HG02870 (cell line): ENCODE results near the gene CYTL1.
"Not testable (repeated sequence)": the region's sequence is repeated elsewhere in the genome, so short reads cannot be mapped to it uniquely, and the experiment has no call there.

ENCODE experiments used
- ATAC-seq: cut with Tn5 transposase; IDR thresholded peaks from one replicate; pipeline ENCODE4 v1.9.1; 2021; ENCODE audit warnings: mild to moderate bottlenecking, moderate library complexity; ENCODE audit not compliant: unreplicated experiment

Gene CYTL1

DNA sequence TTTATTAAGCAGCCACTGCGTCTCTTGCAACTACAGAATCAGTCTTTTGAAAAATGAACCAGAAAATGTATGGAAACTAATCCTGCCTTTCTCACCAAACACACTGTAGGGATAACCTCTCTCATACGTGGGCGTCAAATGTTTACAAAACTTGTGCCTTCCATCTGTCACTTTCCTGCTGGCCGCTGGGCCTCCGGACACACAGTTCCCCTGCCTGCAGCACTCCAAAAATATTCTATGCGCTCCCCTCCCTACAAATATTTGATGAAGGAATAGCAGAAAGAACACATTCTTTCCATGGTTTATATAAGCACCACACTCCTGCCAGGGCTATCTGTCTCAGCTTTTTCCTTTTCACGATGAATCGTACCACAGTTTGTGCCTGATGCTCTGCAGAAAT, 14.9 kb upstream of the CYTL1 start:
- ATAC-seq, result no peak

DNA sequence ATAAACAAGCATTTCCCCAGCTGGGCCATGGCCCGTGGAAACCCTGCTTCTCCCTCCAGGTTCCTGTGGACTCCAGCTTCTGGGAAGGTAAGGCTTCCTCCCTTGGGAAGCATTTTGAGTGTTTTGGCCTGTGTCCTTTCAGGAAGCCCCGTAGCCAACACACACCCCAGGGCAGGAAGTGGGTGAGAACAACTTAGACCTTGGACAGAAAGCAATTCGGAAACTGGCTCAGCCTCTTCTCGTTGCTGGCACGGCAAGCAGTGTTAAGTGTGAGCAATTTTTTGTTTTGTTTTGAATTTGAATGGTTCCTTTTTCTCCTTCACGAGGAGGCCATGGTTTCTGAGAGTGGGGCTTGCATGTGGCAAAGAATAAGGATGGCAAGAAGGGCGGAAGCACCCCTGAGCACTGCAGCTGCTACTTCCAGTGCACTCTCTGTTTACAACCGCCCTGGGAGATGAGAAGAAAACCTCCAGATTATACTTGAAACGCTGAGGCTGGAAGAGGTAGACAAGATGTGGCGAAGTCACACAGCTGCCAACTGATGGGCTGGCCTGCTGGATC, 14.1 kb upstream of the CYTL1 start:
- ATAC-seq, result peak; percentile 35

DNA sequence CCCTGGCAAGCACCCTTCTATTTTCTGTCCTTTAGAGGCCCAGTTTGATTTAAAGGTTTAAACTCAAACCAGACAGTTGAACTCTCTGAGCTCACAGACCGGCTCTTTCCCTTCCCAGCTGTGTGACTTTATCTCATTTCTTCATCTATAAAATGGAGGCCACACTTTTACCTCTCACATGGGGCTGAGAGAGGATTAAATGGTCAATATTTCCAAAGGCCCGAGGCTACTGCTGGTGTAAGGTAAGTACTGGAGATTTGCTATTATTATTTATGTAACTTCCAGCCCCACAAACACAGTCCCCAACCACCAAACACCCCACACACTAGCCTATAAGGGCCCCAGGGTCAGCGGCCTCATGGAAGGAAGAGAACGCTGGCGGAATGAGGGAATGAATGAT, 13.6 kb upstream of the CYTL1 start:
- ATAC-seq, result no peak

DNA sequence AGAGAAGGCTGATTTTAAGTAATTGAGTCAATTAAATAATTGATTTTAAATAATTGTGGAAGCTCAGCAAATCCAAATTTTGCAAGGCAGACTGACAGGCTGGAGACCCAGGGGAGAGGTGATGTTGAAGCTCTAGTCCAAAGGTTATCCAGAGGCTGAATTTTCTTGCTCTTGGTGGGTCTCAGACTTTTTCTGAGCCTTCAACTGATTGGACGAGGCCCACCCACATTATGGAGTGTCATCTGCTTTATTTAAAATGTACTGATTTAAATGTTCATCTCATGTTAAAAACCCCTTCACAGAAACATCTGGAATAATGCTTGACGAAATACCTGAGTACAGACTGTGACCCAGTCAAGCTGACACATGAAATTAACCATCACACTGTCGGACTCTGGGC, 11.7 kb upstream of the CYTL1 start:
- ATAC-seq, result no peak

DNA sequence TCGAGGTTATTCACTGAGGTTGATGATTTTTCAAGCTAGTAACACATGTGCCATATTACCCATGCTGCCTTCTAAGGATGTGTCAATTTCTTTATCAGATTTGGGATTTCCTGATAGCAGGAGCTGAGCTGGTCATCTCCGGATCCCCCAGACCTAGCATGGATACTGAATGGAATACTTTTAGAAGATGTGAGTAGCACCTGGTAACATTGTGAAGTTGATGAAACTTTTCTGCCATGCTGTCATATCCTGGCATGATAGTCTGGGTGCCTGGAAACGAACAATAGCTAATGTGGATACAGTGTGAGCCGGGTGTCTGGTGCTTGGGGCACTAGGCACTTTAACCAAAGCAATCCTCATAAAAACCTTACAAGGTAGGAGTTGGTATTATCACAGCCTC, 11.0 kb upstream of the CYTL1 start:
- no peak for ATAC-seq

DNA sequence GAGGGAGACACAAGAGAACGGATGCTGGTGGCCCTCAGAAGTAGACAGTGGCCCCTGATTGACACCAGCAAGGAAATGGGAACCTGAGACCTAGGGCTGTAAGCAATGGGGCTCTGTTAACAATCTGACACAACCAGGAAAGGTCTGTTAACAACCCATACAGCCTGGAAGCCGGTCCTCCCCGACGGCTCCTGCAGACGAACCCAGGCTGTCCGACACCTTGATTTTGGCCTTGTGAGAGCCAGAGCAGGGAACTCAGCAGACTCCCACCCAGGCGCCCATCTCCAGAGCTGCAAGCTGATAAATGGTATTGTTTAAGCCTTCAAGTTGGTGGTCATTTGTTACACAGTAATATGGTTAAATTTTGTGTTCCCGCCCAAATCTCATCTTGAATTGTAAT, 10.2 kb upstream of the CYTL1 start:
- no peak for ATAC-seq

DNA sequence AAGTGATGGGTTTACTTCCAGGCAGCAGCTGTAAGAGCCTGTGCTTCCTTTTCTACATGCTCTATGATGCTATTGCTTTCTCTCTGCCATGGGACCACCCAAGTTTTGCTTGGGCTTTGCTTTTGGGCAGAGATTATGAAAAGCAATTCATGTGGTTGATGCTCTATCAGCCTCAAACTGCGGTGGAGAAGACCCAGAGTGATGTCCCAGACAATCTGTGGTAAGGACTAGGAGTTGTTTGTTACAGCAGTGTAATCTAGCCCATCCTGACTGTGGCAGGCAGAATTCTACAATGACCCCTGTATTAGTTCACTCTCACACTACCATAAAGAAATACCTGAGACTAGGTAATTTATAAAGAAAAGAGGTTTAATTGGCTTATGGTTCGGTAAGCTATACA, 9.2 kb upstream of the CYTL1 start:
- ATAC-seq, result no peak

GRCh38 chr4:5027346-5027745, 8.1 kb upstream of the CYTL1 start:
- no peak for ATAC-seq

DNA sequence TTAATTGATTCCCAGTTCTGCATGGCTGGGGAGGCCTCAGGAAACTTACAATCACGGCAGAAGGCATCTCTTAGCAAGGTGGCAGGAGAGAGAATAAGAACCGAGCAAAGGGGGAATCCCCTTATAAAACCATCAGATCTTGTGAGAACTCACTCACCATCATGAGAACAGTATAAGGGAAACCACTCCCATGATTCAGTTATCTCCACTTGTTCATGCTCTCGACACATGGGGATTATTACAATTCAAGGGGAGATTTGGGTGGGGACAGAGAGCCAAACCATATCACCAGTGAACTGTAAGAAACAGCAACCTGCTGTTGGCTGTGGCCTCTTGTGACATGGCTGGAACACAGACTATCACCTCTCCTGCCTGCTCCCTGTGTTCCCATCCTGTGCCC, 7.1 kb upstream of the CYTL1 start:
- ATAC-seq, result no peak

DNA sequence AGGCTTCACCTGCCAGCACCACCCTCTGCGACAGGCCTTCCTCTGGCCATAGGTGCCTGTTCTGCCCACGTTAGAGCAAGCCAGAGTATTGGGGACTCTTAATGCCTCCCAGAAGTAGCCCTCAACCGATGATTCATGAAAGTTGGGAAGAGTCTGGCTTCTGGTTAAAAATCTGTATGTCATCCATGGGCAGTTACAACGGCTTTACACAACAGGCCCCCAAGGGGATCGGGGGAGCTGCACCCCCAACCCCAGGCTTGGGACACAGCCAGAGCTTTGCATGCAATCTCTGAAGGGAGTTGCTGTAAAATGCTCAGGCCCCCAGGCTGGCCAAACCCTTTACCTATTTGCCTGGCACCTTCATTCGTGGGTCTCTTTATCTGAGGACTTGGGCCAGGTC, 5.4 kb upstream of the CYTL1 start:
- no peak for ATAC-seq

DNA sequence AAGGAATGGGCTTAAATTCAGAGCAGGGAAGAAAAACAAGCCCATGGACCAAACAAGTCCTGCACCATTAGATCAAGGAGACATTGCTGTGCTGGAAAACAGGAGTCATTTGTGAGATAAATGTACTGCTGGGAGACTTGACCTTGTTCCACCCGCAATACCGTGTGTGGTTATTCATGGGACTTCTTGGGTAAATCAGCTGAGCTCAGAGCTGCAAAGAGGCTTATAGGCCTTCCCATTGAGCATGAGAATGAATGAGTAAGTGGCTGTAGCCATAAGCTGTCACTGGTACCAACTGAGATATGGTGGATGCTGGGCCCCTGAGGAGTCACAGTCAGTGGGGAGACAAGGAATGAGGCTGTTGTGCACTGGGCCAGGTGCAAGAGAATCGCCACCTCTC, 2.3 kb upstream of the CYTL1 start:
- ATAC-seq, result no peak

GRCh38 chr4:5020341-5020740, 1.1 kb upstream of the CYTL1 start:
- no peak for ATAC-seq

DNA sequence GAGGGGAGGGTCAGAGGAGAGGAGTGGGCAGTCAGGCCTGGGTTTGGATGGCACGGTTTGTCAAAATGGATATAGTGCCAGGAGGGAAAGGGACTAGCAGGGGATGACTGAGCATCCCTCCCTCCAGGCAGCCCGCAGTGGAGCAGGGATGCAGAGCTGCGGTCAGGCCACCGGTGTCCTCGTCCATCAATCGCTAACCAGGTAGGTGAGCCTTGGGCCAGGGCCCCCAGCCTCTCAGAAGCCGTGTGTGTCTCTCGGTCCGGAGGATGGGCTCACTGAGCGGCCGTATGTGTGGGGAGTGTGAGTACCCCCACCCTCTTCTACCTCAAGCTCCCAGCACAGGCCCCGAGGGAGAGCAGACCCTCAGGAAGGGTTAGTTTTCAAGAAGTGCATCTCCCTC, 538 bp upstream of the CYTL1 start:
- ATAC-seq, result no peak

DNA sequence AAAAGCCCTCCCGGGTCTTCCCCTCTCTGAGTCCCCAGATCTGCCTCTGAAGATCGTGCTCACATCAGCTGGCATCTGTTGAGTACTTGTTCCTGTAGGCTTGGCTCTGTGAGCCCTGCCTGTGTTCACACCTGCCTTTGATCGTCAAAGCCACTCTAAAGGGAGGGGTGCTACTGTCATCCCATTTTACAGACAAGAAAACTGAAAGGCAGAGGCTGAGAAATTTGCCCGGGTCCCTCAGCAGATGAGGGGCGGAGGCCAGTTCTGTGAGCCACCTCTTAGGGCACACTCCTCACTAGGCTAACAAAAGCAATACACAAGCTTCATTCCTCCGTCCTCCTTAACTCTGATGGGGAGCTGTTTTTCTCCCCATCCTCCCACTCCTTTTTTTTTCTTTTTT, 655 bp downstream of the CYTL1 start:
- ATAC-seq, result no peak

DNA sequence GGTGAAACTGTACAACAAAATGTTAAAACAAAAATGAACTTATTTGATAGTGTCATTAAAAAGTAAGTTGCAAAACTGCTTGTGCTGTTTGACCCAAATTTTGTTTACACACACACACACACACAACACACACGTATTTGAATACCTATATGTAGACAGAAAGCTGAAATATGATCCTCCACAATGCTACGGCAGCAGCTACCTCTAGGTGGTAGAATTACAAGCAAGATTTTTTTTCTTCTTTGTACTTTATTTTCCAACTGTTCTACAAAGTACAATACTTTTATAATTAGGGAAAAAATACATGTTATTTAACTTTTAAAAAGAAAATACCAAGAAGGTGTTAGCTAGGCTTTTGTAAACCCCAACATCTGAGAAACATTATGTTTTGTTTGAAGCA, 1.2 kb downstream of the CYTL1 start:
- no peak for ATAC-seq

- no peak for ATAC-seq
Measured at GRCh38 chr4:5014007-5014682, 5.1 kb downstream of the CYTL1 start.

DNA sequence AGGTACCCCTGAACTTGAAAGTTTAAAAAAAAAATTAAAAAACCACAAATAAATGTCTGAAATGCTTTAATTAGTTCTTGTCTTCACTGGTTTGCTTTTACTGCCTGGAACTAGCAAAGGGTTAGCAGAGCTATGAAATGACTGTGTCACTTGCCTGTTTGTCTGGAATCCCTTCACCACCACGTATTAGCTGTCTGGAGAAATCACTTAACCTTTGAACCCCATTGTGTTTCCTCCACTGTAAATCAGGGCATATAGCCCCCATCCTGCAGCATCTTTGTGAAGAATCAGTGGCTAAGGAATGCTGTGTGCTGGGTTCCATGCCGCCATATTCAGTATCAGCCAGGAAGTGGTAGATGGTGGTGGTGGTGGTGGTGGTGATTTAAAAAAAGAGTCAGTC, 6.3 kb downstream of the CYTL1 start:
- no peak for ATAC-seq

DNA sequence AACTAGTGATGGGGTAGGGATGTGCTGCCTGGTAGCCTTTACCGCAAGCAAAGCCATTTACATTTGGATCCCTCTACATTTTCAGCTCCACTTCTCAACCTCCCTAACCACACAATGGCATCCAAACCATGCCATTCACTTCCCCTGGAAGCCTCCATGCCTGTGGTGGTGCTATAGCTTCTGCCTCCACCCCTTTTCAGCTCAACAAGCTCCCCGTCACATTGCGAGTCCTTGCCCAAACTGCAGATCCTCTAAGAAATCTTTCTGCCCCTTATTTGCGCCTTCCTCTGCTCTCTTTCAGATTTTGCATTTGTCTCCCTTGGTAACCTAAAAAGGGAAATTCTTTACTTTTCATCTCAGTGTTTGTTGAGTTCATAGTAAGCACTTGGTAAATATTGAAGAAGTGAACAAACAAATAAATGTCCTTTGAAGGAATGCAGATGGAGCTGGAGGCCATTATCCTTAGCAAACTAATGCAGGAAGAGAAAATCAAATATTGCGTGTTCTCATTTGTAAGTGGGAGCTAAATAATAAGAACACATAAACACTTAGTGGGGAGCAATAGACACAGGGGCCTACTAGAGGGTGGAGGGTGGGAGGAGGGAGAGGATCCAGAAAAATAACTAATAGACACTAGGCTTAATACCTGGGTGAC, 6.9 kb downstream of the CYTL1 start:
- ATAC-seq, result no peak

DNA sequence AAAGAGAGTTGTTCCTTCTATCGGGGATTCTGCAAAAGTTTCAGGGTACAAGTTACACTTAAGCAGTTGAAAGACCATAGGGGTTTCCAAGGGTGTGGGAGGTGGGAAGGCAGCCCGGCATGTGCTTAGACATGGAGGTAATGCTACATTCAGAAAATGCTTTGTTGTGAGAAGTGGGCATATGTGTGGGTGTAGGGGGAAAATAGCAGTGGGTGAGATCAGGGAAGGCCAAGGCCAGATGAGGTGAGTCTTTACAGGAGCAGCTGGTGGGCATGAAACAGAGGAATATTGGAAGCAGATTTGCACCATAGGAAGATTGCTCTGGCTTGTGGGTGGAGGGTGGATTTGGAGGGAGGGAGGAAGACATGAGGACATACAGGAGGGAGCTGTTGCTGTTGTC, 8.3 kb downstream of the CYTL1 start:
- no peak for ATAC-seq

DNA sequence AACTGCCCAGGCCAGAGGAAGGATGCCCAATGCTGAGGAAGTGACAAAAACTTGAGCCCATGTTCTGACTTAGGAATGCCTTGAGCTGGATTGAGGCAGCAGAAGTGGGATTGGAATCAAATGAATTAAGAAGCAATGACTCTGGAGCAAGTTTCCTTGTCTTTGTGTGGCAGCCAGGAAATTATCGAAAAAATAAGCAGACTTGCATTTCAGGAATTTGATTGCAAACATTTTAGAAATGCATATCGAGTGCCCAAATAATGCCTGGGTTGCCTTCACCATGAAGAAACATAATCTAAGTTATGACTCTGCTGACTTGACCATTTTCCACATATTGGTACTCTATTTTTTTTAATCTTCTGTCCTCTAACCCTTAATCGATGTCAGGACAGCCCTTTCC, 9.5 kb downstream of the CYTL1 start:
- ATAC-seq, result no peak

GRCh38 chr4:5006932-5007331, 12.3 kb downstream of the CYTL1 start:
- not testable (repeated sequence) for ATAC-seq

DNA sequence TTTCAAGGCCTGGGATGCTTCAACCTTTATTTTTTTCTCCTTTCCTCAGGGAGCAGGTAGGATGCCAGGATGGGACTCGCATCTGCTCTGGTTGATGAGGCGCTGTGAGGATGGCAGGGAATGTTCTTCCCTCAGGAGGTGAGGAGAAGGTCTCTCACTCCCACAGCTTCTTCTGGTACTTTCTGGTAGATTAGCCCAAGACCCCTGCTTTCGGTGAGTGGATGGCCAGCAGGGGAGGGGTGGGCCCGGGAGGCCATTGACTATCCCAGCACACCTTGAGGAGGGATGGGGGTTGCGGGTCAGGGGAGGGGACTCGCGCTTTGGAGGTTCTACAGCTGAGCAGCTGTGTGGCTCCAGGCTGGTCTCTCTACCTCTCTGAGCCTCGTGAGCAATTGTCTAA, 14.8 kb downstream of the CYTL1 start:
- no peak for ATAC-seq

GRCh38 chr4:5003918-5004317, 15.3 kb downstream of the CYTL1 start:
- no peak for ATAC-seq
